NCI-H146 (cell line): ENCODE measurements around the gene CNTN1.

Source experiments
- DNase-seq: peaks from one replicate; lab custom pipeline; 2025; lab: John Stamatoyannopoulos, UW

The CNTN1 gene

GRCh38 chr12:40963751-40964150 lies 271.5 kb downstream of the CNTN1 start:
- DNase-seq: no peak

DNA sequence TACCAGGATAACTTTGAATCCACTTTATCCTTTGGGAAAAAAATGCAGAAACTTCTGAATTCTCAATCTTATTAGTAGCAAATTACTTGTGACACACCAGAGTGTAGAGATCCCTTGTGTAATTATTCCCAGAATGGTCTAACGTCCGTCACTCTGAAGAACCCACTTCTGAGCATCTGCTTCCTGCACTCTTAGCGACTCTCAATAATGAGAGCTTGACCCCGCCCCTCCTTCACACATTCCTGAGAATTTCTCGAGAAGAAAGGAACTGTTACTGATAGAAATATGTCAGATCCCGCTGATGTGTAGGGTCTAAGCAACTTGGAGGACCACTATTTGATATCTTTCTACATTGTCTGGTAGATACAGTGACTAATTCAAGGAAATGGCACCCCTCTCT lies 277.6 kb downstream of the CNTN1 start:
- DNase-seq: no peak

- no peak for DNase-seq
These were observed 278.2 kb downstream of the CNTN1 start for GRCh38 chr12:40970320-40970907.

DNA sequence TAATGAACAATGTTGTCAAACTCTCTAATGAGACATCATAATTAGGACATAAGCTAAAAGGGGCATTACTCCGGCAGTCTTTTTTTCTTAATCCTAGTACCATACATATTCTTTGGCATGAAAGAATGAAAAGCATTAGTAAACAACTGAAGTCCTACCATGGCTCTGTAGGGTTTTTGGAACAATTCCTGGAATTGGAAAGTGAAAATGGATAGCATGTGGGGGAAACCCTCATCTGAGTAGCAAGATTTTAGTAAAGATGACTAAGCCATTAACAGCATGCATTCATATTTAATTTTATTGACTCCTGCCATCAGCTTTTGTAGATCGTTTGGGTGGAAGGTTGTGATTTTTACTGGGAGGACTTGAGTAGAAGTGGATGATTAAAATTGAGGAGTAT lies 279.7 kb downstream of the CNTN1 start:
- DNase-seq: no peak

DNA sequence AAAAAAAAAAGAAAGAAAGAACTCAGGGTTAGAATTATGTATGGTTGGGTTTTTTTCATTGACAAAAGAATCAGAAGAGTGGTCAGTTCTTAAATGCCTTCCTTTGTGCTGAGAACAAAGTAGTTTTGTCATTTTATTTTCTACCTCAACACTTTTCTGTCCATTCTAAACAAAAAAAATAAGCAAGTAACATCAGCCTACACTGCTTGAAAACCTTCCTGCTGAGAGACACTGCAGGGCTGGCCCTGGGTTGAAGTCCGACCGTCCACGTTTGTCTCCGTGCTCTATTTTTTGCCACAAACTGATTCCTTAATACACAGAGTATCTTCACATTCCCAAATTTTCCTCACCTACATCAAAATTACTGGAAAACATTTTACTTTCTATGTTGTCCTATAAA lies 284.3 kb downstream of the CNTN1 start:
- DNase-seq: no peak

DNA sequence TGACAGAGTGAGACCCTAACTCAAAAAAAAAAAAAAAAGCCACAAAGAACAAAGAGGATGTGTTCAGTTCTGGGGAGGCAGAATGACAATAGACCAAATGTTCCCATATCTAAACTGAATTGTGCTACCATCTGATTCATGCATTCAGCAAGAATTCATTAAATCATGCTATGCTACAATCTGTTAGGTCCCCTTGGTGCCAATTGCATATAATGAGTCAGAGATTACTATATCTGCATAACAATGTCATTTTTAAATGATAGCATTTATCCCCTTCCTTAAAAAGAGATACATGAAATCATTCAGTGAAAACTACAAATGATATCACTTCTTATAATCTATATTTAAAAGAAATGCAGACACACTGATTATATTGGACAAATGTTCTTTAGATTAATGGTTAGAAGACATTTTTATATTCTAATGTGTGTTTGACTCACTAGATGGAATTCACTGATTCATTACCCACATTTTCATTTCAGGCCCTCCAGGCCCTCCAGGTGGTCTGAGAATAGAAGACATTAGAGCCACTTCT lies 288.3 kb downstream of the CNTN1 start:
- no peak for DNase-seq

- DNase-seq: no peak
These were observed 293.8 kb downstream of the CNTN1 start for GRCh38 chr12:40986001-40986400.

DNA sequence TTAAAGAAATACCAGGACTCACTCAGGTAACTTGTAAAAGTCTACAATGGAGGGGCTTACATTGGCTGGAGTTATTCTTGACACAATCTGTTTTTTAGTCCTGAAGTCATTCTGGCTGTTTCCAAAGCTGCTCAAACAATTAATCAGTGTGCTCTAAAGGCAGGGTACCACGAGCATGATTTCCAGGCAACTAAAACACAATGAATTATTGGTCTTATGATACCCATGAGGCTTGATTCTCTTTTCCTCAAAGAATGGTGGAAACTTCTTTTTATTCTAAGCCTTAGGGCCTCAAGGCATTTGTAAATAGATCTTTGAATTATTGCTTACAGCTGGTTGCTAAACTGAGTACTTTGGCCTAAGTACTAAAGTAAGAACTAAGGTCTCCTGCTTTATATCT lies 296.1 kb downstream of the CNTN1 start:
- no peak for DNase-seq

GRCh38 chr12:40988824-40989223 lies 296.6 kb downstream of the CNTN1 start:
- no peak for DNase-seq

DNA sequence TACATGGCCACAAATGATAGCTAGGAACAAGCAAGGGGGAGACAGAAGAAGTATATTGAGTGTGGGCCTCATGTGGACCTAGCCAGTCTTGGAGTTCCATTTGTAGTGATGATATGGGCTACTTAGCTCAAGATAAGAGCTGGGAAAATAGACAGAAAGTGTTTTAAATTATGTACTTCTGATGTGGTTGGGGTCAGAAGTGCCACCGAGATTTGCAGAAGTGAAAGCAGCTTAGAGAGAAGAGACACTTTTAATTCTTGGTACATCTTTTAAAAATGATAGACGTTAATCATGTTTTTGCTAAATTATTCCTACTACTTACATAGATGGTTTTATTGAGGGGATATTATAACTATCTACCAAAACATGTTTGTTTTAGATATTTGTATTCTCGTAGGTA lies 297.5 kb downstream of the CNTN1 start:
- no peak for DNase-seq

DNA sequence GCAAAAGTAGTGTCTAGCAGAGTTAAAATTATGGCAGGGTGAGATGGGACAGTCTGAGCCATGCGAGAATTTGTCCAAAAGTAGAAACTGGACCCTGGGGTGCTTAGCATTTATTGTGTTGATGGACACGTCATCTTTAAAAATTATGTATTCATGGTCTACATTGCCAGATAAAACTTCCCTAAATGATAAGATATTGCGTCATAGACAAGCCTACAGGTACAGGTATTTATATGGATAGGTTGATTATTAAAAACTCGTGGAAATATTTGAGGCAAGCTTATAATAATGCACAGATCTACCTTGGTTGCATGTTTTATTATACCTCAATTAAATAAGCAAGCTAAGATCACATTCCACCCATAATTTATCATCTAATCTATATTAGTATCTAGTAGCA lies 299.9 kb downstream of the CNTN1 start:
- no peak for DNase-seq

- no peak for DNase-seq
These were observed 300.4 kb downstream of the CNTN1 start for GRCh38 chr12:40992674-40993073.

DNA sequence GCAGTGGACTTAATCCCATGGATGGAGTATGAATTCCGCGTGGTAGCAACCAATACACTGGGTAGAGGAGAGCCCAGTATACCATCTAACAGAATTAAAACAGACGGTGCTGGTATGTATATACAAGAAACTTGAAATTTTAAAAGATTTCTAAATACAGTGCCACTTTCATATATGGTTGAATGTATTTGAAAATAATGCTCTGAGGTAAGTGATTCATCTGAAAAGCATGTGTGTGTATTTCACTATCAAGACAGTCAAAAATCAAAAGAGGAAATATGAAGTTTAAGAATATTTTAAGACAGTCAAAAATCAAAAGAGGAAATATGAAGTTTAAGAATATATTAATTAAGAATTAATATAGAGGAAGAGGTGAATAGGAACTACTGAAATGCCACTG lies 300.9 kb downstream of the CNTN1 start:
- no peak for DNase-seq

- DNase-seq: no peak
These were observed 303.9 kb downstream of the CNTN1 start for GRCh38 chr12:40996091-40996490.

DNA sequence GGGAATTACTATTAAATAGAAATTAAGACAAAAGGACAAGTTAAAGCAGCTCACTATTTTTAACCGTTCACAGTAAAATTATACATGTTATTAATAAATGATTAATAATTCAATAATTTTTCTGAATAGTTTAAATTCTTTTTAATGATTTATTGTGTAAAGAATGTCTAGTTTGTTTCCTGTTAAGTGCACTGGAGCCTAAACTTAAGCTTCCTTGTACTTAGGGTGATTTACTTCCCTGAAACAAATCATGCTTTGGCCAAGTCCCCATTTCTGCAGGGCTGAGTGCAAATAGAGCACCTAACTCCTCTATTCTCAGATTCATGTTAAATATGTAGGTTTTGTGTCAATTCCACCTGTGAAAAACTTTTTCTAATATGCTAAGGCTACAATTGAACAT lies 307.0 kb downstream of the CNTN1 start:
- no peak for DNase-seq

DNA sequence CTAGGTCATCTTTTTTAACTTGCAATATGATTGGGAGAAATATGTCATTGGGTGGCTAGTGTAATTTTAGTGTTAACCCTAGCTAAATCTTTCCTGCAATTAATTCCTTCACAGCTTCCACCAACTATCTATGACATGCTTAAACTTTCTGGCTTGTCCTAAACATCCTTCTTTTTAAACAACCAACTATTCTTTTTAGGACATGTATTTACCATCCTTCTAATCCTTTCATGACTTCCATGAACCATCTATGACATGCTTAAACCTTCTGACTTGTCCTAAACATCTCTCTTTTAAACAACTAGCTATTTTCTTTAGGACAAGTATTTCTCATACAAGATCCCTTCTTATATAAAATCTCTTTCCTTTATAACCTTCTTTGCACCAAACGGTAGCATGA lies 316.2 kb downstream of the CNTN1 start:
- DNase-seq: no peak

DNA sequence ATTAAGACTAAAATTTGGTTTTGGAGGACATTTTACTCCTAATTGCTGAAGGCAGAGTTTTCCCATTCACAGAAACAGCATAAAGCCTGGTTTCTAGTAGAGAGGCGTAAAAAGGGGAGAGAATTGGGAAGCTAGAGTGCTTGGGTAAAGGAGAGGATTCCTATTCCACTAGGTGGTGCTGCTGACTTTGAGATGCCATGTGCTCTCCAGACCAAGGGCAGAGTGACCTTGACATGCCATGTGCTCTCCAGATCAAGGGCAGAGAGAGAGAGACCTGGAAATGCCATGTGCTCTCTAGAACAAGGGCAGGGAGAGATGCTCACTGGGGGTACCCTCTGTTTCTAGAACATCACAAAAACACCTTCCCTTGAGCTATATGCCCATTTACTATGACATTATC lies 319.7 kb downstream of the CNTN1 start:
- no peak for DNase-seq

- no peak for DNase-seq
These were observed 321.8 kb downstream of the CNTN1 start for GRCh38 chr12:41013881-41014642.

DNA sequence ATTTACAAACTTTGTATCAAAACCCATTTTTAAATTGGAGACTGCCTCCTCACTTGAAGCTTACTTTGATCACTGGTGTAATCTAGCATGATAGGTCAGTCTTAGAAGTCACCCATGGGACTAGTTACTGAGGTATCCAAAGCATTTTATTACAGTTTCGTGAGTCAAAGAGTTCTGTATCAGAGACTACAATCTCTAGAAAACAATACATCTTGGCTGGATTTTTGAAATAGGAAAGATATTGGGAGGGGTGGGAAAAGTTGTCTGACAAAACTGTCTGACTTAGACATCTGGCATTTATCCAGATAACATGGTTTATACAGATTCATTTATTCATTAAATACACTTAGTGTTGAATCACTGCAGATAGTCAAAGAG lies 322.4 kb downstream of the CNTN1 start:
- no peak for DNase-seq

DNA sequence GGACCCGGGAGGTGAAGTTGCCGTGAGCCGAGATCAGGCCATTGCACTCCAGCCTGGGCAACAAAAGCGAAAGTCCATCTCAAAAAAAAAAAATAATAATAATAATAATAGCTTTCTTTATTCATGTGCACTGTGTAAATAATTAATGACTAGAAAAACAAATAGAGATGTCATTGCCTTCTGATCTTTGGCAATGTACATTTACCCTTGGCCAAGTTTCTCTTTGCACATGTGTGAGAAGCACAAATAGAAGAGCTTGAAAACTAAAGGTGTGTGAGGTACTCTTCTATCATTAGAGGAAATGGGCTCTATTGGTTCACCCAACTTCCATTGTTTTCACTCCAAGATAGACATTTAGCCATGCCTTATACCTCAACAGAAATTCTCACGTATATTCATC lies 325.8 kb downstream of the CNTN1 start:
- DNase-seq: no peak

- DNase-seq: no peak
These were observed 327.2 kb downstream of the CNTN1 start for GRCh38 chr12:41019461-41019860.

- no peak for DNase-seq
These were observed 331.6 kb downstream of the CNTN1 start for GRCh38 chr12:41023836-41024235.

- no peak for DNase-seq
These were observed 333.9 kb downstream of the CNTN1 start for GRCh38 chr12:41026151-41026550.

DNA sequence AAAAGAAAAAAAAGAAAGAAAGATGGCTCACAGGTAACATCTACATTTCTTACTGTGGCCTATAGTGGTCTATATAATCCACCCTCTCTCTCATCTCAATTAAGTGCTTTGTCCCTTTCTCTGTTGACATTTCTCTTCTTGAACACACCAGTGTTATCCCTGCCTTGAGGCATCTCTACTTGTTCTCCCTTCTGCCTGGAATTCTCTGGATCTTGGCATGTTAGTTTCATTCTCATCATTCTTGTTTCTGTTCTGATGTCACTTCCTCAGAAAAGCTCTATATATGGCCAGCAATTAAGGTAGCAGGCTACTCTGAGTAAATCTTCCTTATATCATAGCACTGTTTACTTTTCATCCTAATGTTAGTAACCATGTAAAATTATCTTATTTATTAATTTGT lies 340.1 kb downstream of the CNTN1 start:
- DNase-seq: no peak
